RPMI8226 (cell line): Measurements from ENCODE around the gene POLR2E.

Experiments used
- DNase-seq: peaks from one replicate; pipeline ENCODE4 v3.0.0-alpha.2; 2015

POLR2E gene

DNA sequence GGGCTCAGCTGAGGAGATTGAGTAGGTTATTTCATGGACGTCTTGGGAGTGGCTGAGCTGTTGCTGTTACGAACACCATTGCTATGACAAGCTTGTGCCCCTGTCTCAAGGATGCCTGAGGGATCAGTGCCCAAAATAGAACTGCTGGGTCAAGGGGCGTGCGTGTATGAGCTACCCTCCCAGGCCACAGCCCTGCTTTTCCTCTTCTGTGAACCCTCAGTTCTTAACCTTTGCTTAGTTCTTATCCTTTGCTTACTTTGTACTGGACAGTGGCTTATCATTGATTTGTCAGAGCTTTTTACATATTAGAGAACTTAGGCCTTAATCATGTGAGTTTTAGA lies 19.2 kb downstream of the POLR2E start:
- DNase-seq, result no peak

DNA sequence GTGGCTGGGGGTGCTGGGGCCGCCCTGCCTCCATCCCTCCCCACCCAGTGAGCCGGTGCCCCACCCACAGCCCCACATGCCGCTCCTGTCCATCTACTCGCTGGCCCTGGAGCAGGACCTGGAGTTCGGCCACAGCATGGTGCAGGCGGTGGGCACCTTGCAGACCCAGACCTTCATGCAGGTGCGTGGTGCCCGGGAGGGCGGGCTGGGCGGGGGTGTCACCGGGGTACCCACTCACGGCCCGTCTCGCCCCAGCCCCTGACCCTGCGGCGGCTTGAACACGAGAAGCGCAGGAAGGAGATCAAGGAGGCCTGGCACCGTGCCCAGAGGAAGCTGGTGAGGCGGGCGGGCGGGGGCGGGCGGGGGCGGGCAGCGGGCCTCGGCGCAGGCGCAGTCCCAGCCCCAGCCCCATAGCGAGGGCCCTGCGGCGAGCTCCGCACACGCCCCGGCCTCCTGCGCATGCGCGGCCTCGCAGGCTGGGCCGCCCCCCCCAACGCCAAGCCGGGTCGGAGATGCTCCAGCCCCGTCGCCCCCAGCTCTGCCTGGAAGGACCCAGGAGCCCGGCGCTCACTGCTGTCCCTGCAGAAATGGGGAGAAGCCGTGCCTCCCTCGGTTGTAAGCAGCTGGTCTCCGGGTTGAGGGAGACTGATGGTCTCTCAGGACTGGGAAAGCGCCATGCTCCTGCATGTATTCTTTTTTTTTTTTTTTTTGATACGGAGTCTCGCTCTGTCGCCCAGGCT lies 20.5 kb downstream of the POLR2E start:
- peak; percentile 96 for DNase-seq

DNA sequence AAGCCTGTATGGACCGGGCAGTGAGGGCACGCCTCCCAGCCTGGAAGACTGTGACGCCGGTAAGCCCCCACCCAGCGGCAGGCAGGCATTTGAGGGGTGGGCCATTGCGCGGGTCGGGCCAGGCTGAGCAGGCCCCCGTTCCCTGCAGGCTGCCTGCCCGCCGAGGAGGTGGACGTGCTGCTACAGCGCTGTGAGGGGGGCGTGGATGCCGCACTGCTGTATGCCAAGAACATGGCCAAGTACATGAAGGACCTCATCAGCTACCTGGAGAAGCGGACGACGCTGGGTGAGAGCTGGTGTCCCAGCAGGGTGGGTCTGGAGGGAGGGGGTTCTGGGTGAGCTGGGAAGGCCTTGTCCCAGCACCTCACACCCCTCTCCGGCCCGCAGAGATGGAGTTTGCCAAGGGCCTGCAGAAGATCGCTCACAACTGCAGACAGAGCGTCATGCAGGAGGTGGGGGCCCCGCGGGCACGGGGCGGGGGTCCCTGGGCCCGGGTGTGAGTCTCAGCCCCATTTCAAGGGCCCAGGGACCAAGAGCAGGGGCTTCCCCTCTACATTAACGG lies 21.1 kb downstream of the POLR2E start:
- no peak for DNase-seq

DNA sequence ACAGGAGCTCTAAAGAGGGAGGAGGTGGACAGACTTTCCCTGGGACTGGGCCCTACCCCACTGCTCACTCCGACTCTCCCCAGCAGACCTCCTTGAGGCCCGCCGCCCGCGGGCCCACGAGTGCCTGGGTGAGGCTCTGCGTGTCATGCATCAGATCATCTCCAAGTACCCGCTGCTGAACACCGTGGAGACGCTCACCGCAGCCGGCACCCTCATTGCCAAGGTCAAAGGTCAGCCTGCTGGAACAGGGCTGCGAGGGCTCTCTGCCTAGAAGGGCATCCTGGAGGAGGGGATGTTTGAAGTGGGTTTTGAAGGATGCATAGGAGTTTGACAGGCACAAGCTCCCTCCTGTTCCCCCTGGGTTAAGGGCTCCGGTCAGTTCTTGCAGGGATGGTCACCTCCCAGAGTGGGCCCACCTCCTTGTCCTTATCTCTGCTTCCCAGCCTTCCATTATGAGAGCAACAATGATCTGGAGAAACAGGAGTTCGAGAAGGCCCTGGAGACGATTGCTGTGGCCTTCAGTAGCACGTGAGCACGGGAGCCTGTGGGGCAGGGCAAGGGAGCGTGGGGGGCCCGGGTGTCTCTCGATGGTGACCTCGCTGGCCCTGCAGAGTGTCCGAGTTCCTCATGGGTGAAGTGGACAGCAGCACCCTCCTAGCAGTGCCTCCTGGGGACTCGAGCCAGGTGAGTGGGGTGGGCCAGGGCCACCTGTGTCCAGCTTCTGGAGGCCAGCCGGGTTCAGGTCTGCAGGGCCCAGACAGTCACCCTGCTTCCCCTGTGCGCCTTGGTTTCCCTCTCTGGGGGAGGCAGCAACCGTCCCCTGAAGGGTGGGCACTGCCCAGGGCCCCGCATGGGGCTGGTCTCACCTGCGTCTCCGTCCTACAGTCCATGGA lies 21.9 kb downstream of the POLR2E start:
- no peak for DNase-seq

DNA sequence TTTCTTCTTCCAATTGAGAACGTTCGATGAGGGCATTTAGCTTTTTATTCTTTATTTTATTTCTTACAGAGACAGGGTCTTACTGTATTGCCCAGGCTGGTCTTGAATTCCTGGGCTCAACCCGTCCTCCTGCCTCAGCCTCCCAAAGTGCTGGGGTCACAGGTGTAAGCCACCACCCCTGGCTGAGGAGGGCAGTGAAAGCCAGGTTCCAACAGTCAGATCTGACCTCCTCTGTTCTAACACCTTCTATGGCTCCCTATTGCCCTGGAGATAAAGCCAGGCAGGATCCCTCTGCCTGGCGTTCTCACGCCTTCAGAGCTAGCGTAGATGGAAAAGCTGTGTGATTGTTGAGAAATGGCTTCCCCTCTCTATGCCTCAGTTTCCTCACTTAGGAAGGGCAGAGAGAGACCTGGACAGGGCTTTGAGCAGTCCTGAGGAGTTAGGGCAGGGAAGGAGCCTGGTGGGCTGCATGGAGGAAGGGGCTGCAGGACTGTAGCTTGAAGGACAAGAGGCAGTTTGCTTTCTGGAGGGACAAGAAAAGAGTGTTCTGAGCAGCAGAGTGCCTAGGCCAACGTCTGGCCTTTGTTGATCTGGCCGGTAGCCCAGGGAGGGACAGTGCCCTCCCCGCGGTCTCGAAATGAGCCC lies 22.7 kb downstream of the POLR2E start:
- no peak for DNase-seq

DNA sequence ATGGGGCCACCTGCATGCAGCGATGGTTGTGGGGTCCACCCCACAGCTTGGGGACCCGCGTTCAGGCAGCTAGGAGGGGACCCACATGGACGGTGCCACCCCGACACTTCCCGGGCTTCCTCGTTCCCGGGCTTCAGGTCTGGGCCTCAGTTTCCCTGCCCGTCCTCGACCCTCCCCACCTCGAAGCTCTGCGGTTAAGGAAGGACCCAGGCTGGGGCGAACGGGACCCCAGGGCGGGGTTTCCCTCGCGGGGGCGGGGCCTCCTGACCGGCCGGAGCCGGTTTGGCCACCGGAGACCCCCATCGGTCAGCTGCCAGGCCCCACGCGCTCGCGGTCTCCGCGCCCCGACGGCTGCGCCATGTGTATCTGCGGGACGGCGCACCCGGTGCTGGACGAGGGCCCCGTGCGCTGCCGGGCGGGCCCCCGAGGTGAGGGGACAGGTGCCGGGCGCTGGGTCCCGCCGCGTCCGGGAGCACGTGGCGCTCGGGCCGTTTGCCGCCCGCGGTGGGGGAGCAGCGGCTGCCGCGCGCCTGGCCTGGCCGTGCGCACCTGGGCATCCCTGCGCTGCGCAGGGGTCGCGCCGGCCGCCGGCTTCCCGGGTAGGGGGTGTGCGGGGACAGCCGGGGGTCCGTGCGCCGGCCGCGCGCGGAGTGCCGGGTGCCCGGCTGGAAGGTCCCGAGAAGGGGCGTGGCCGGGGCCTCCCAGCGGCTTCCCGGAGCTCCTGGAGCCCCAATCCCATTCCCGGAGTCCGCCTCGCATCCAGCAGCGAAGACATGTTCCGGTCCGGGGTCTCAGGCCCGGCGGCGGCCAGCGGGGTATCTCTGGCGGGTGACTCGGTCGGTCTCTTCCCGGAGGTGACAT lies 24.0 kb downstream of the POLR2E start:
- DNase-seq, result no peak

DNA sequence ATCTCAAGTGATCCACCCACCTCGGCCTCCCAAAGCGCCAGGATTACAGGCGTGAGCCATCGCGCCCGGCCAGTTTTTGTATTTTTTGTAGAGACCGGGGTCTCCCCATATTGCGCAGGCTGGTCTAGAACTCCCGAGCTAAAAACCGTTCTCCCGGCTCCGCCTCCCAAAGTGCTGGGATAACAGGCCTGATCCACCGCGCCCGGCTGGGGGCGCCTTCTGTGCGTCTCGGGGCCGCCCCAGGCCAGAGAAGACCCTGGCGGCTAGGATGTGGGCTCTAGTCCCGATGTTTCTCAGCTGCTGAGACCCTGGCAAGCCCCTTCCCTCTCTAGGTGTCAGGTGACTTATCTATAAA lies 24.6 kb downstream of the POLR2E start:
- DNase-seq, result no peak

DNA sequence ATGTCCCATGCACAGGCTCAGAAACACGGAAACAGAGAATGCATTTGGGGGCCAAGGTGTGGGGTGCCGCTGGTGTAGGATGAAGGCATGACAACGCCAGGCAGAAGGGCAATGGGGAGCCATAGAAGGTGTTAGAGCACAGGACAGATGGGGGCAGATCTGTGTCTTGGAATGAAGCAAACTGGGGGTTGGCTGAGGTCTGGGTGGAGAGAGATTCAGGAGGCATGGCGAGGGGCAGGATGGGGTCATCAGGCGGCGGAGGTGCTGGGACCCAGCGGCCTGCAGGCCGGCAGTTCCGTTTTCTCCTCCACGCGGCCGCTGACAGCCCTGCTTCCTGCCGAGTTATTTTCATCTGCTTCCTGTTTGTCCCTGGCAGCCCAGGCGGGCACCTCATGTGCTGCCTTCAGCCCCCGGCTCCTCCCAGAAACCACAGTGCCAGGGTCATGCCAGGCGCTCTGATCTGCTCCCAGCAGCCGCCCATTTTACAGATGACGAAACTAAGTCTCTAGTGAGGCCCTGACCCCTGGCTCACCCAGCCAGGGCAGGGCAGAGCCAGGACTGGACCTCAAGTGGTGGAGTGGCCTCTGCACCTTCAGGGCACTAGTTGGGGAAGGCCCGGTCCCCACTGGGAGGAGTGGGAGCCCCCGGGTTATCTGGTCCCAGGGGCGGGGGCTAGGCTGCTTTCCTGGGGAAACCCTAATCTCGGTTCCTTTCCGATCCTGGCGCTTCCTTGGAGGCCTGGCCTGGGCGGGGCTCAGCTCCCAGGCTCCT lies 26.0 kb downstream of the POLR2E start:
- peak; percentile 96 for DNase-seq

DNA sequence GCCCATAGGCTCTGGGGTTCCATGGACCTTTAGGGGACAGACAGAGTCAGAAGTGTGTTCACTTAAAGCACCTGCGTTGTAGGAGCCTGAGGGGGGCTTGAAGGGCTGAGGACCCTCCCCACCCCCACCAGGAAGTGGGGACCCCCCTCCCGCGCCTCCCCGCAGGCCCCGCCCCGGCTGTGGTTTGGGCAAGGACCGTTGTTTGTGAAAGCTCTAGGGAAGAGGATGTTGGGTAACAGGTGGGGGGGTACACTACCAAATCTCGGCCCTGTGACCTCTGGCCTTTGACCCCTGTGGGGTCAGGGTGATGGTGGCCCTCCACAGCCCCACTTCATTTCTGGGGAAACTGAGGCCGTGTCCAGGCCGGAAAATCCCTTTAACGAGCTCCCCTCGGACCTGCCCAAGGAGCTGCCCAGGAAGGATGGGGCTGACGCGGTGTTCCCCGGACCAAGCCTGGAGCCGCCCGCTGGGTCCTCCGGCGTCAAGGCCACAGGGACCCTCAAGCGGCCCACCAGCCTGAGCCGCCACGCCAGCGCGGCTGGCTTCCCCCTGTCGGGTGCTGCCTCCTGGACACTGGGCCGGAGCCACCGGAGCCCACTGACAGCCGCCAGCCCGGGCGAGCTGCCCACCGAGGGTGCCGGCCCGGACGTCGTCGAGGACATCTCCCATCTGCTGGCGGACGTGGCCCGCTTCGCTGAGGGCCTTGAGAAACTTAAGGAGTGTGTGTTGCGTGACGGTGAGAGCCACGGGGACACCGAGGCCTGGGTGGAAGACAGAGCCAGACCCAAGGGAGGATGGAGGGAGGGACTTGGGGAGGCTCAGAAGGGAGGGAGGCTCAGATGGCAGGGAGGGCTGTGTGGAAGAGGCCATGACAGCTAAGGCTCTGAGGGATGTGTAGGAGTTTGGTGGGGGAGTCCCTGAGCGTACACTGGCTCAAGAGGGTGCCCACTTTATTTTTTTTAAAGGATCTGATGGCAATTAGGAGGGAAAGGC lies 26.9 kb downstream of the POLR2E start:
- peak; percentile 66 for DNase-seq

DNA sequence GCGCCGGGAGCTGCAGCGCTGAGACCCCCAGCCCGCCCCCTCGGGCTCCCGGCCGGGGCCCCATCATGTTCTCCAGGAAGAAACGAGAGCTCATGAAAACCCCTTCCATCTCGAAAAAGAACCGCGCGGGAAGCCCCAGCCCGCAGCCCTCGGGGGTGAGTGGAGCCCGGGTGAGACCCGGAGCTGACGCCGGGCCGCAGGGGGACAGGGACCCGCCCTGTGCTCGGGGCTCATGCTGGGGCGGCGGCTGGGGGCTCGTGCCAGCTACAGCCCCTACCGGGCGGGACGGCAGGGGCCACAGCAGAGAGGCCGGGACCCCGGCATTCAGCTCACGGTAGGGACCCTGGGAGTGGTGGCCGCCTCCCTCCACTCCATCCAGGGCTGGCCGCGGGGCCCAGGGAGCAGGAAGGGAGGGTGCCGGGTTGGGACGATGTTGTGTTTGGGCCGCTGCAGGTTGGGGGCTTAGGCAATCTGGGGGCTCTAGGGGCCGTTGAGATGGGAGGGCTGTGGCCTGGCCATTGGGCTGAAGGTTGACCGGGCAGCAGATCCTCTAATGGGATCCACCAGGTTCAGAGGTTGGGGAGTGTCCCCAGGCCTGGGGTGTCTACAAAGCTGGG lies 27.7 kb downstream of the POLR2E start:
- no peak for DNase-seq

DNA sequence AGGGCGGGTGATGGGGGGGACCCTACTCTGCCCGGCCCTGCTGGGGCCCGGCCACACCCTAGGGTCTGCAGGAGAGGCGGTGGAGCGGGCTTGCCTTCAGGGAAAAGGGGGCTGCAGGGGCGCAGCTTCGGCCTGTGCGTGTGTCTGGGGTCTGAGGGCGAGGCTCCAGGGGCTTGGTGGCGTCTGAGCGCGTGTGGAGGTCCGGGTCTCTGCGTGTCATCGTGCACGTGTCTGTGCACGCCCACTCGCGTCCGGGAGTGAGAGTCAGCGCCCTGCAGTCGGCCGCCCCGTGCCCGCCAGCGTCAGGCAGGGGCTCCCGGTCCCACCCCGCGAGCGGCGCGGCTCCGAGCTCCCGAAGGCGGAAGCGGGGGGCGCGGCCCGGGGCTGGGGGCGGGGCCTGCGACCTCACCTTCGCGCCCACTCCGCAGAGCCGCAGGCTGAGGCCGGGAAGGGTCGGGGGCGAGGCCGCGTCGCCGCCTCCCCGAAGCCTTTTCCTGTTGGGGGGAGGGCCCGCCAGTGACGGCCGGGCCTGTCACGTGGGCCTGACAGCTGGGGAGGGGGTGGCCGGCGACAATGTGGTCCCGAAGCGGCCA lies 28.3 kb downstream of the POLR2E start, which contains the start of gene ARHGAP45:
TSS of gene ARHGAP45 (plus strand) at position 420 of the 593 bp plus-strand sequence. CDS start 239 bp downstream, outside the sequence.
- DNase-seq, result peak; percentile 87

DNA sequence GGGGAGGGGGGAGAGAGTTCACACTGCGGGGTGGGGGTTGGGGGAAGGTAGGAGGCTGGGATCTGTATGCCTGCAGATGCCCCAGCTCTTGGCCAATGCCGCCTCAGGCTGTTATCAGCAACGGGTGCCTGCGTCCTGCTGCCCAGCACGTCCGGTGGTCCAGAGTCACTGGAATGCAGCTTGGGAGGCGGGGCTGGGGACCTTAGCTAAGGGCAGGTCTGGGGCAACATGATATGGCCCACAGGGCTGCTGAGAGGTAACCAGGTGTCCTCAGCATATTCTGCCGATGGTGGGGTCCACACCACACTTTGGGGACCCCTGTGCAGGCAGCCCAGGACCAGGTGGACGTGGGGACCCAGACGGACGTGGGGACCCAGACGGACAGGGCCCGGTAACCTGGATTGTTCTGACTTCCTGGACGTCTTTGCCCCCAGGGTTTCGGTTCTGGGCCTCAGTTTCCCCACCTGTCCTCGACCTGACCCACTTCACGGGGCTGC lies 28.9 kb downstream of the POLR2E start:
- DNase-seq, result no peak

DNA sequence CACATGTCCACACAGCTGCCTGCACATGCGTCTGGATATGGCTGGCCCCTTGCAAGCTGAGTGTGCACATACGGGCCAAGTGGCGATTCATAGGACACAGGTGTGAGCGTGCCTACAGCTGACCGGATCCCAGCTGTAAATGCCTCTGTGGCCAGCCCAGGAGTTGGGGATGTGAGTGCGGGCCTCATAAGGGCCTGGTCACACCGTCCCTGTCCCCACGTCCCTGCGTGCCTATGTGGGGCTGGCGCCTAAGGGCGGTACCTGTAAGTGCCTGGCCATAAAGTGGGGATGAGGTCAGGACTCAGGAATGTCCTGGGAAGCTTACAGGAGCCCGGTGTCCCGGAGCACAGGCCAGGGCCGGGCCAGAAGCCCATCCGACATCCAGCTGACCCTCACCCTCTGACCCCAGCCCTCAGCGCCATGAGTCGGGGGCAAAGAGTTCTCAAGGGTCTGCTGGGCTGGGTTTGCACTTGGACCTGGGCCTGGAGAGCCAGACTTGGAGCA lies 29.5 kb downstream of the POLR2E start:
- DNase-seq, result no peak

DNA sequence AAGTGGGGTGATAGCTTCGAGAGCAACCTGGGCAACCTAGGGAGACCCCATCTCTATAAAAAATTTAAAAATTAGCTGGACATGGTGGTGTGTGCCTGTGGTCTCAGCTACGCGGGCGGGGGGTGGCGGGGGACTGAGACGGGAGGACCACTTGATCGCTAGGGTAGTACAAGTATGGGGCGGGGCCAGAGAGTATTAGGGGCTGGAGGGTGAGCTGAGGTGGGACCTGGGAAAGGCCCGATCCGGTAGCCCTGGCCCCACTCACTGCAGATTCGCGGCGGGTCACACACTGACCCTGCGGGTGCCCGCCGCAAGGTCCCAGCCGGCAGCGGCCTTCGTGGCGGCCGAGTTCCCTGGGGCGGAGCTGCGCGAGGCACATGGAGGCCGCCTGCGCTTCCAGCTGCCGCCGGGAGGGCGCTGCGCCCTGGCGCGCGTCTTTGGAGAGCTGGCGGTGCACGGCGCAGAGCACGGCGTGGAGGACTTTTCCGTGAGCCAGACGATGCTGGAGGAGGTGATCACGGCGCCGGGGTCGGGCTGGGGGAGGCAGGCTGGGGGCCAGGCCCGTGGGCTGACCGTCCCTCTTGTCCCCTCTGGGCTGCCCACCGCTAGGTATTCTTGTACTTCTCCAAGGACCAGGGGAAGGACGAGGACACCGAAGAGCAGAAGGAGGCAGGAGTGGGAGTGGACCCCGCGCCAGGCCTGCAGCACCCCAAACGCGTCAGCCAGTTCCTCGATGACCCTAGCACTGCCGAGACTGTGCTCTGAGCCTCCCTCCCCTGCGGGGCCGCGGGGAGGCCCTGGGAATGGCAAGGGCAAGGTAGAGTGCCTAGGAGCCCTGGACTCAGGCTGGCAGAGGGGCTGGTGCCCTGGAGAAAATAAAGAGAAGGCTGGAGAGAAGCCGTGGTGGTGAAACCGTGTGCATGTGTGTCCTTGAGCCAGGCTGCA lies 30.2 kb downstream of the POLR2E start:
- peak; percentile 88 for DNase-seq

DNA sequence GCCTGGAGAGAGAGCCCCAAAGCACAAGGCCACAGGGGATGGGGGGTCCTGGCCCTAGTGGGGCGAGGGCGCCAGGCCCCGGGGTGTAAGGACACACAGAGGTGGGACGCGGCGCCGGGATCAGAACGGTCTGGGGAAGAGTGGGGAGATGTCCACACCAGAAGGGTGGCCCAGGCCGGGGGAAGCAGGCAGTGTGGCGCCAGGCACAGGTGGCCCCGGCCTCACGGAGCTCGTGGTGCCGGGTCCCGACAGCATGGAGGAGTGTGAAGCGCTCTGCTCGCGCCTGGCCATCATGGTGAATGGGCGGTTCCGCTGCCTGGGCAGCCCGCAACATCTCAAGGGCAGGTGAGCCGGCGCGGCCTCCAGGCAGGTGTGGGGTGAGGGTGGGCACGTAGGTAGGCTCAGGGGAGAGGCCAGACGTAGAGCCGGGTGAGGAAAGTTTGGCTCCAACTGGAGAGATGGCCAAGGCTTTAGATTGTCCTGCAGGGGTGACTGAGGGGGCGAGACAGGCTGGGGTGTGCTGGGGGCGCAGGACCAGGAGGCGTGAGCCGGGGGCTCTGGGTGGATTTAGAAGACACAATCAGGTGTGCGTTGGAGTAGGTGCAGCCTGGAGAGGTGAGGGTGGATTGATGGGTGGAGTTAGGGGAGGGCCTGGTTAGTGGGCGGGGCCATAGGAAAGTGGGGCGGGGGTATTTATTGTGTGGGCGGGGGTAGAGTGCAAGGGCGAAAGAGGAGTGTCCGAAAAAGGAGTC lies 31.1 kb downstream of the POLR2E start:
- DNase-seq, result peak; percentile 12

DNA sequence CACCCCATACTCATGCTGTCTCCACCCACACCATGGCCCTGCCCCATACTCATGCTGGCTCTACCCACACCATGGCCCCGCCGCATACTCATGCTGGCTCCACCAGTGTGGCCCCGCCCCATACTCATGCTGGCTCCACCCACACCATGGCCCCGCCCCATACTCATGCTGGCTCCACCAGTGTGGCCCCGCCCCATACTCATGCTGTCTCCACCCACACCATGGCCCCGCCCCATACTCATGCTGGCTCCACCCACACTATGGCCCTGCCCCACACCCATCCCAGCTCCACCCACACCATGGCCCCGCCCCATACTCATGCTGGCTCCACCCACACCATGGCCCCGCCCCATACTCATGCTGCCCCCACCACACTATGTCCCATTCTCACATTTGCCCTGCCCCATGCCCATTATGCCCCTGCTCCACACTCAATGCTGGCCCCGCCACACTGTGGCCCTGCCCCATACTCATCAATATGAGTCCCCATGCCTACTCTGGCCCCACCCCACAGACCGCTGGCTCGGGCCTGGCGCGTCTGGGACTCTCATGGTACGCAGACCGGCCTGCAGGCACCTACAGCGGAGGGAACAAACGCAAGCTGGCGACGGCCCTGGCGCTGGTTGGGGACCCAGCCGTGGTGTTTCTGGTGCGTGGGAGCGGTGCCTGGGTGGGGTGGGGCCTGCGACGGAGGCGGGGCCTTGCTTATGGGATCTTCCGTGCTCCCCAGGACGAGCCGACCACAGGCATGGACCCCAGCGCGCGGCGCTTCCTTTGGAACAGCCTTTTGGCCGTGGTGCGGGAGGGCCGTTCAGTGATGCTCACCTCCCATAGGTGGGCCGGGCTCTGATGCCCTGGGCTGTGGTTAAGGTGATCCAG lies 31.9 kb downstream of the POLR2E start:
- peak; percentile 49 for DNase-seq
